ENCODE data around the gene FAF1.

The FAF1 gene

GRCh38 chr1:50634251-50634650 is 325.8 kb downstream of the FAF1 start:
- Histone ChIP-seq H3K27ac (no peak overlapping the region), H3K9me3 (no peaks in the 10 kb centered on the region), H3K27me3 (no peaks in the 10 kb centered on the region), H3K4me1 (no peaks in the 10 kb centered on the region), H3K36me3 (no peaks in the 10 kb centered on the region), H3K4me3 (no peak overlapping the region)
- no peak for TF ChIP-seq CTCF (IDR thresholded peaks at IDR 0.05)
- intact Hi-C loops (cut with DNase I; ENCODE audit: low total_unique reads), result no loop called here
- no peak for DNase-seq

GRCh38 chr1:50633465-50633864 is 326.6 kb downstream of the FAF1 start:
- Histone ChIP-seq H3K4me3 (no peak overlapping the region), H3K27me3 (no peaks in the 10 kb centered on the region), H3K4me1 (no peaks in the 10 kb centered on the region), H3K36me3 (no peaks in the 10 kb centered on the region), H3K9me3 (no peaks in the 10 kb centered on the region), H3K27ac (no peak overlapping the region)
- no peak for DNase-seq
- intact Hi-C loops (cut with DNase I; ENCODE audit: low total_unique reads), result no loop called here
- no peak for TF ChIP-seq CTCF (IDR thresholded peaks at IDR 0.05)

- no peak for TF ChIP-seq CTCF (IDR thresholded peaks at IDR 0.05)
- no peak overlapping the region for H3K4me3 ChIP-seq
- intact Hi-C loops (cut with DNase I; ENCODE audit: low total_unique reads), result no loop called here
- no peak overlapping the region for H3K27ac ChIP-seq
- H3K27me3 ChIP-seq, result no peaks in the 10 kb centered on the region
- no peaks in the 10 kb centered on the region for H3K9me3 ChIP-seq
- H3K4me1 ChIP-seq, result no peaks in the 10 kb centered on the region
- no peak for DNase-seq
- H3K36me3 ChIP-seq, result no peaks in the 10 kb centered on the region
These were observed 328.9 kb downstream of the FAF1 start for GRCh38 chr1:50631161-50631560.

- intact Hi-C loops (cut with DNase I; ENCODE audit: low total_unique reads), result no loop called here
- Histone ChIP-seq H3K4me3 (no peak overlapping the region), H3K27ac (no peak overlapping the region), H3K27me3 (no peaks in the 10 kb centered on the region), H3K36me3 (no peaks in the 10 kb centered on the region), H3K9me3 (no peaks in the 10 kb centered on the region), H3K4me1 (no peaks in the 10 kb centered on the region)
- no peak for DNase-seq
- TF ChIP-seq CTCF (IDR thresholded peaks at IDR 0.05), result no peak
These were observed 337.8 kb downstream of the FAF1 start for GRCh38 chr1:50622259-50622658.

GRCh38 chr1:50620680-50621329 is 339.3 kb downstream of the FAF1 start:
- Histone ChIP-seq H3K27ac (no peak overlapping the region), H3K4me3 (no peak overlapping the region), H3K9me3 (no peaks in the 10 kb centered on the region), H3K27me3 (no peaks in the 10 kb centered on the region), H3K36me3 (no peaks in the 10 kb centered on the region), H3K4me1 (no peaks in the 10 kb centered on the region)
- intact Hi-C loops (cut with DNase I; ENCODE audit: low total_unique reads), result no loop called here
- no peak for DNase-seq
- TF ChIP-seq CTCF (IDR thresholded peaks at IDR 0.05), result no peak

Data from tibial artery (tissue), 4 donors.